Measurements from ENCODE around the gene TMEM269. TPM values are rescaled to one million over a fixed set of nuclear protein-coding genes. Genes with fewer than 3 reads are reported as not detected.

TMEM269 gene
- total RNA-seq, 1 donor: 1.0 TPM

DNA sequence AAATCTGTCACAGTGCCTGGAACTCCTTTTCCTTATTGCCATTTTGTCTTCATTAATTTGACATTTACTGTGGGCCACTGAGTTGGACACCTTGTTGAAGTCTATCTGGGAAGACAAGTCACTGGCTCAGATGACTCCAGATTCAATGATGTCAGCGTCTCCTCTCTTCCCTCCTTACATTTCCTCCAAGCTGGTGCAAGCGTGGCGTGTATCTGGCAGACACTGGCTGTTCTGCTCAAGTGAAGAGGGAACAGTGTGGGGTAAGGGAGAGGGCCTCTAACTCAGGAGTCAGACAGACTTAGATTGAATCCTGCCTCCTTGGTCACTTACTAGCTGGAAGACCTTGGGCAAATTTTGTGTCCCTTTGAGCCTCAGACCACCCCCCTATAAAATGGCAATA, 52.9 kb downstream of the TMEM269 start:
- no peaks in the 10 kb centered on the region for H3K27me3 ChIP-seq (ENCODE audit: insufficient read depth, low read length)
- H3K4me3 ChIP-seq (ENCODE audit: low read length): no peak overlapping the region
- no peaks in the 10 kb centered on the region for H3K9me3 ChIP-seq (ENCODE audit: low read depth, low read length)
- H3K4me1 ChIP-seq (ENCODE audit: insufficient read depth, low read length): peaks cover 22% of the 10 kb centered on the region

DNA sequence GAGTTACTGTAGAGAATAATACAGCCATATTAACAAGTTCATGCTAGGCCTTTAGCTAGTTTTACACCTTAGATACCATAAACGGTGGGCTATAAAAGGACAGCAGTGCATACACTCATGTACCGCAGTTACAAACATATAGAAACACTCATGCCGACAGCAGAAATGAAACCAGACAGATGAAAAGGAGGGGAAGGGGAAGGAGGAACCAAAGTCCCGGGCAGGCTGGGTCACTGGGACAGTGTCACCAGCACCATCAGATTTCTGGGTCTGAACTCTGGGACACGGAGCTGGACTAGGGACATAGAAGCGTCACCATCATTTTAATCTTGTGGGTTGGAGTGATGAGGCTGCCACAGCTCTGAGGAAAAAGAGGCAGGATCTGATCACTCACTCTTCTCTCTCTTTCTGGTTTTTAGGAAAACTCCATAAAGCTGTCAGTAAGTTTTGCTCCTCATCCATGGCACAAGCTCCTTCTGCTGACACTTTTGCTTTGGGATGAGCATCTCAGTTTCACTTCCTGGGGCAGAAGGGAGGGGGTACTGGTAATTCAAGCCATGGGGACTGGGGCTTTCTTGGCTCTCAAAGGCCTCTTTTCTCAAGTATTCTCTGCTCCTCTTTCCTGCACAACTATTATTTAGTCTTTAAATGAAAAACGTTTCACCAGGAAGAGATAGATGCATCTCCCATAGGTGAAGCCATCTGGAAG, 53.8 kb downstream of the TMEM269 start:
- no peaks in the 10 kb centered on the region for H3K27me3 ChIP-seq (ENCODE audit: insufficient read depth, low read length)
- H3K9me3 ChIP-seq (ENCODE audit: low read depth, low read length): no peaks in the 10 kb centered on the region
- H3K4me3 ChIP-seq (ENCODE audit: low read length): no peak overlapping the region
- peaks cover 21% of the 10 kb centered on the region for H3K4me1 ChIP-seq (ENCODE audit: insufficient read depth, low read length)

DNA sequence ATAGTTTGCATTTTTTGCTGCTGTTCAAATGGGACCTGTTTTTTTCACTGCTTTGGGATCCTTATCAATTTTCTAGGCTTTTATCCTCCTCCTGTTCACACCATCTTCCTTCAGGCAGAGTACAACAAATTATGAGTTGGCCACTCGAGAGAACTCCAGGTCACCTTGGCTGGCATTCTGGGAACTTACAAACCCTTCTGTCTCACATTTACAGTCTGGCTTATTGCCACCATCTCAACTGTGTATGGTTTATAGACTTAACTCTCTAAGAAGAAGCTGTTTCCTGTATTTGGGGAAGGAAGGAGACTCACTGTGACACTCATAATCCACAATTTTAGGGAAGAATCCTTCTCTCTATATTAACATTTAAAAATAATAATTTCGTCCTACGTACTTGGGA, 56.2 kb downstream of the TMEM269 start:
- Histone ChIP-seq H3K4me1 (ENCODE audit: insufficient read depth, low read length) (peaks cover 20% of the 10 kb centered on the region), H3K27me3 (ENCODE audit: insufficient read depth, low read length) (no peaks in the 10 kb centered on the region), H3K9me3 (ENCODE audit: low read depth, low read length) (no peaks in the 10 kb centered on the region), H3K4me3 (ENCODE audit: low read length) (no peak overlapping the region)

DNA sequence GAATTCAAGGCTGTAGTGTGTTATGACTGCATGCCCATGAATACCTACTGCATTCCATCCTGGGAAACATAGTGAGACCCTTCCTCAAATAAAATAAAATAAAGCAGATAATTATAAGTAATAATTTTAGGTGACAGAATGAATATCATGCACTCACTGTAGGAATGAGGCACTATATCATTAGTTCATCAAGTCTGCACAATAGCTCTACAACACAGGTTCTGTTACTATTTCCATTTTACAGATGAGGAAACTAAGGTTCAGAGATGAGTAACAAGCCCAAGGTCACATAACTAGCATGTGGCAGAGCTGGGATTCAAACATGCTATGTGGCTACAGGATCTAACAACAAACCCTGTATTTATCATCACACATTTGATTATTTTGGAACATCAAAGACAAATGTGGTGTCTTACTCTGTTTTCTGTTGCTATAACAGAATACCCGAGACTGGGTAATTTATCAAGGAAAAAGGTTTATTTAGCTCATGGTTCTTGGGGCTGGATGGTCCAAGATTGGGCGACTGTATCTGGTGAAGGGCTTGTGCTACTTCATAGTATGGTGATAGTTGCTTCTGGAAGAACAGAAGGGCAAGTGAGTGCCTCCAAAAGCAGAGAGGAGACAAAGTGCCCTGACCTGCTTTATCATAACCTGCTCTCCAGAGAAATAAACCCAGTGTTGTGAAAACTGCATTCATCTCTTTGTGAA, 56.8 kb downstream of the TMEM269 start:
- no peak overlapping the region for H3K4me3 ChIP-seq (ENCODE audit: low read length)
- no peaks in the 10 kb centered on the region for H3K27me3 ChIP-seq (ENCODE audit: insufficient read depth, low read length)
- peaks cover 20% of the 10 kb centered on the region for H3K4me1 ChIP-seq (ENCODE audit: insufficient read depth, low read length)
- H3K9me3 ChIP-seq (ENCODE audit: low read depth, low read length): no peaks in the 10 kb centered on the region

DNA sequence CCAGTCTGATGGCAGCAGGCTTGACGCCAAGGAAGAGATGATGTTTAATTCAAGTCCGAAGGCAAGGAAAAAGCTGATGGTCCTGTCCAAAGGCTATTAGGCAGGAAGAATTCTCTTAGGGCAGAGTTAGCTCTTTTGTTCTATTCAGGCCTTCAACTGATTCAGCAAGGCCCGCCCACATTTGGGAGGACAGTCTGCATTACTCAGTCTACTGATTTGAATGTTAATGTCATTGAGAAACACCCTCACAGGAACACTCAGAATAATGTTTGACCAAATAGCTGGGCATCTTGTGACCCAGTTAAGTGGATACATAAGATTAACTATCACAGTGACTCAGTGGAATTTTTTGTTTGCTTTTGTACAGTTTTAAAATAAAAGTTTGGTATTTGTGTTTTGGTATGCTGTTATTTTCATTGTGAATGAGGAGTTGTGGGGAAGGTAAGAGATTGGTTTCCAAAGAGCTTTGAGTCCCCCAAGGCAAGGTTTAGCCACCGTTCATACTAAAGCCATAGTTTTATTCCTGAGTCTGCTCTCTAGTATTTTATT, 59.9 kb downstream of the TMEM269 start:
- peaks cover 23% of the 10 kb centered on the region for H3K4me1 ChIP-seq (ENCODE audit: insufficient read depth, low read length)
- H3K27me3 ChIP-seq (ENCODE audit: insufficient read depth, low read length): no peaks in the 10 kb centered on the region
- no peak overlapping the region for H3K4me3 ChIP-seq (ENCODE audit: low read length)
- H3K9me3 ChIP-seq (ENCODE audit: low read depth, low read length): no peaks in the 10 kb centered on the region

DNA sequence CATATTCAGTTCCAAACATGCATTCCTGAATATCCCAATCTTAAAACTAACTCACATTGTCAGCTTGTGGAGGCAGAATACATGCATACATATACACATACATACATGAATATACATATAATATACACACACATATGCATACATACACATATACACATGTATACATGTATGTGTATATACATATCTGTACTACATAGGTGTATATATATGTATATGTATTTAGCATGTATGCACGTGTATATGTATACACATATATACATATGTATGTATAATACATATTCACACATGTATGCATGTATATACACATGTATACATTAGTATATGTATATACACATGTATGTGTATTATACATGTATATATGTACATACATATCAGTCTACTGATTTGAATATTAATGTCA, 60.4 kb downstream of the TMEM269 start:
- H3K9me3 ChIP-seq (ENCODE audit: low read depth, low read length): no peaks in the 10 kb centered on the region
- no peaks in the 10 kb centered on the region for H3K27me3 ChIP-seq (ENCODE audit: insufficient read depth, low read length)
- H3K4me3 ChIP-seq (ENCODE audit: low read length): no peak overlapping the region
- peaks cover 23% of the 10 kb centered on the region for H3K4me1 ChIP-seq (ENCODE audit: insufficient read depth, low read length)

DNA sequence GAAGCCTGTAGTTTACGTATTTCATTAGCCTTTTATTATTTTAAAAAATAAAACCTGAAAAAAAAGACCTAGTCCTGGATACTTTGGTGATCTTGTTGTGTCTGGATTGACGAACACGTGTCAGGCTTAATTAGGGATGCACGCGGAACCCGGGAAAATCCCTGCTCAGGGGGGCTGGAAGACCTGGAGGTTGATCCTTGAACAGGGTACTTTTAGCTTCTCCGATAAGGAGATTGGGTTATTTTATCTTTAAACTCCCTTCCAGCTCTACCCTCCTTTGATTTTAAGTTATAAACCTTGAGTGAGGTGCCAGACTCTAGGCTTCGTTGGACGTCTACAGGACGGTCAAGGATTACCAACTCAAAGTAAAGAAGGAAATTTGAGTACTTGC, 61.1 kb downstream of the TMEM269 start:
- peak overlapping the region; percentile 85 for H3K4me3 ChIP-seq (ENCODE audit: low read length)
- H3K27me3 ChIP-seq (ENCODE audit: insufficient read depth, low read length): no peaks in the 10 kb centered on the region
- H3K4me1 ChIP-seq (ENCODE audit: insufficient read depth, low read length): peaks cover 23% of the 10 kb centered on the region
- H3K9me3 ChIP-seq (ENCODE audit: low read depth, low read length): no peaks in the 10 kb centered on the region

DNA sequence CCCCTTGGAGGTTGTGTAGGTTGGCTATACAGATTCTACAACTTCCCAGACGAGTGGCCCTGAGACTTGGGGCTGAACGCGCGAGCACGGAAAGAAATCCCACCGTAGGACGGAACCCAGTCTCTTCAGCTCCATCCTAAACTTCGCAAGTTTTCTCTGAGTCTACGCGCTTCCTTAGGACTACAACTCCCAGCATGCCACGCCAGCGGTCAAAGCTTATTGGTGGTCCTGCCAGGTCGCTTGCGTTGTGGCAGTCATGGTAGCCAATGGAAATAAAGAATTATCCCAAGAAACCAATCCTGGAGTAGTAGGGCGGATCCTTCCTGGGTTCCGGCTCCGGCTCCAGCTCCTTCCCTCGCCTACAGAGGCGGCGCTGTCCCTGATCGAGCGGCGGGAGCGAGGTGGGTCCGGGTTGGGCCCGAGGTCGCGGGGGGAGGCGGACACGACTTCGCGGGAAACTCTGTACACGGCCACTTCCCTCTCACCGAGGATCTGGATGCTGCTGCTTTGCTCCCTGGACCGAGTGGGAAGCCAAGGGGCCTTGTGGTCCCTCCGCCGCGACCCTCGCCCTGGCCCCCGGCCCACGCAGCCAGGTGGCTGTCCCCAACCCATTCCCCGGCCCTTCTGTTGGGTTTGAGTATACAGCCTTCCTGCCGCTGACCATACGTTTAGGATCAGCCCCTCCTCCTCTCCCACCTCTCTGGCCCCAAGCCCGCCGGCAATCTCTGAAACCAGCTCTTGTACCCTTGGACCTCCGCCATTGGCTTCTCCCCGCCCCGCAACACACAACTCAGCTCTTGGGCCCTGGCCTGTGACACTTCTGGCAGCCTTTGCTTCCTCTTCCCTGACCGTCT, 61.7 kb downstream of the TMEM269 start, which contains the start of gene ZNF691:
Gene ZNF691, plus strand, starts transcription at position 357 of the 854 bp plus-strand sequence. CDS start 3,046 bp downstream, outside the sequence.
- Histone ChIP-seq H3K9me3 (ENCODE audit: low read depth, low read length) (no peaks in the 10 kb centered on the region), H3K4me1 (ENCODE audit: insufficient read depth, low read length) (peaks cover 23% of the 10 kb centered on the region), H3K27me3 (ENCODE audit: insufficient read depth, low read length) (no peaks in the 10 kb centered on the region), H3K4me3 (ENCODE audit: low read length) (peak within 1 kb of the TSS; percentile 85)

DNA sequence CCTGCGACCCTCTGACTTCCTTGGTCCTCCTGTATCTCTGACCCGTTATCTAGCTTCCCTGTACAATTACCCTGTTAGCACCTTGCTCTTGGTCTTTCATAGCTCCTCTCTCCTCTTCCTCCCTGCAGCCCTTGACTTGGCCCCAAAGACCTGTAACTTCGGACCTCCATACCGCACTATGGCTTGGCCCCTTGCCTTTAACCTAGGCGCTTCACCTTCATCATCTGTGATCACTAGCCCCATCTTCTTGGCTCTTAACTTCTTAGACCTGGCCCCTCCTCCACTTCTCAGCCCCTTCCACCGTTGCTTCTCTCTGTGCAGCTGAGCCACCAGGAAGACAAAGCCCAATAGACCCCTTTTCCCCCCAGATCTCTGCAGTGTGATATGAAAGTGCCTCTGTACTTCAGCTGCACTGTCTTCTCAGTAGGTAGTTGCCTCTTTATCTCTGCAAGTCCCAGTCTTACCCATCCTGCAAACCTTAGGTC, 62.4 kb downstream of the TMEM269 start:
- no peaks in the 10 kb centered on the region for H3K9me3 ChIP-seq (ENCODE audit: low read depth, low read length)
- no peaks in the 10 kb centered on the region for H3K27me3 ChIP-seq (ENCODE audit: insufficient read depth, low read length)
- peak overlapping the region; percentile 85 for H3K4me3 ChIP-seq (ENCODE audit: low read length)
- H3K4me1 ChIP-seq (ENCODE audit: insufficient read depth, low read length): peaks cover 23% of the 10 kb centered on the region

DNA sequence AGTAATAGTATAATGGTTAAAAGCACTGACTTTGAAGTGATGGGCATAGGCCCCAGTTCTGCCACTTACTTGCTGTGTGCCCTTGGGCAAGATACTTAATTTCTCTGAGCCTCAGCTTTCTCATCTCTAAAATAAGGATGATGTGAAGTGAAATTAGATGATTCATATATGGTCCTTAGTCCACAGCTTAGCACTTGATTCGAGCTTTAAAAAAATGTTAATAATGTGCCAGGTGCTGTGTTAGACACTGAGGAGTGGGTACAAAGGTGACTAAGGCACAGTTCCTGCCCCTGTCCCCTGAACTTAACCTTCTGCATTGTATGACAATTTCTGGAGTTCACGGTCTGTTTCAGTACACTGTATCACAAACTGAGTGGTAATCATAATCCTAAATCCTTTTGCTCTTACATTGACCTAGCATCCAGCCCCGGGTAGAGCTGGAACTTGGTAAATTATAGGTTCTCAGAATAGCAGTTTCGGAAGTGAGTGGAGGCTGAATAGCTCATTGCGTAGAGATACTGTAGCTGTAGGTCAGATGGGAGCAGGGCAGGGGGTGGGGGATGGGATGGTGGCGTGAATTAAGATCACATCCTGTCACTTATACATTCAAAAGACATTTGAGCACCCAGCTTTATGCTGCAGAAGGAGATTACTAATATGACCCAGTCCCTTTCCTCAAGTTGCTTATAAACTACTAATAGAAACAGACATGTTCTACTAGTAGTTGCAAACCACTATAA, 63.1 kb downstream of the TMEM269 start:
- Histone ChIP-seq H3K4me3 (ENCODE audit: low read length) (no peak overlapping the region), H3K9me3 (ENCODE audit: low read depth, low read length) (no peaks in the 10 kb centered on the region), H3K4me1 (ENCODE audit: insufficient read depth, low read length) (peaks cover 23% of the 10 kb centered on the region), H3K27me3 (ENCODE audit: insufficient read depth, low read length) (no peaks in the 10 kb centered on the region)

DNA sequence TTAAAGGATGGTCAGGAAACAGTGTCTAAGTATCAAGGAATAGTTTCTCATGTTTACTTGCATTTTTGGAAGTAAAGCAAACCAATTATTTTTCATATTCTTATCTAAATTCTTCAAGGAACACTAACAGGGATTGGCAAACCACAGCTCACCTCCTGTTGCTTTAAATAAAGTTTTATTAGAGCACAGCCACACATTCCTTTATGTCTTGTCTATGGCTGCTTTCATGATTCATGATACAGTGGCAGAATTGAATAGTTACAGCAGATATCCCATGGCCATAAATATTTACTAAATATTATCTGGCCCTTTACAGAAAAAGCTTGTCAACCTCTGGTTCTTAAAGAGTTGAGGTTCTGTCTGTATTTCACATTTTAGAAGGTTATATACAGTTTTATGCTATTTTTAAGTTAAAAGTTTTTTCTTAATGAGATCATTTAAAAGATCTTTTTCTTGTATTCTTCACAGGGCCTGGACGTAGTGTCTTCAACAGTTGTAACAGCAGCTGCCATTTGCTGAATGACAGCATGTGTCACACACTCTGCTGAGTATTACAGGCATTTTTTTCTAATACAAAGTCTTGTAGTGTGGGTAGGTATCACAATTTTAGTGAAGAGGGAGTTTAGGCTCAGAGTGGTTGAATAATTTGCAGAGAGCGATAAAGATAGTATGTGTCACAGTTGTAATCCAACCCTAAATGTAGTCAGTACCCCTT, 64.2 kb downstream of the TMEM269 start:
- no peak overlapping the region for H3K4me3 ChIP-seq (ENCODE audit: low read length)
- peaks cover 23% of the 10 kb centered on the region for H3K4me1 ChIP-seq (ENCODE audit: insufficient read depth, low read length)
- no peaks in the 10 kb centered on the region for H3K9me3 ChIP-seq (ENCODE audit: low read depth, low read length)
- no peaks in the 10 kb centered on the region for H3K27me3 ChIP-seq (ENCODE audit: insufficient read depth, low read length)

DNA sequence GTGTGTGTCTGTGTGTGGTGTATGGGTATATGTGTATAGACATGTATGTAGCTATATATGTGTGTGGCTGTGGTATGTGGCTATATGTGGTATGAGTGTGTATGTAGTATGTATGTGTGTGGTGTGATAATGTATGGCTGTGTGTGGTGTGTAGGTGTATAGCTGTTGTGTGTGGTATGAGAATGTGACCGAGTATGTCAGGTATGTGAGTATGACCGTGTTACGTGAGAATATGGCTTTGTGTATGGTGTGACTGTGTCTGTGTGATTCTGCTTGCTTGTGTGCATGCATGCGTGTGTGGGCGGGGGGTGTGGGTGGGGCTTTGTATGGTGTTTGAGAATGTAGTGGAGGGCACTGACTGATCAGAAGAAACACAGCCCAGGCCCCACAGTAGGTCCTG, 65.2 kb downstream of the TMEM269 start:
- Histone ChIP-seq H3K9me3 (ENCODE audit: low read depth, low read length) (no peaks in the 10 kb centered on the region), H3K4me3 (ENCODE audit: low read length) (no peak overlapping the region), H3K4me1 (ENCODE audit: insufficient read depth, low read length) (peaks cover 23% of the 10 kb centered on the region), H3K27me3 (ENCODE audit: insufficient read depth, low read length) (no peaks in the 10 kb centered on the region)
